ENCODE data around the gene BNC2.

BNC2 gene

DNA sequence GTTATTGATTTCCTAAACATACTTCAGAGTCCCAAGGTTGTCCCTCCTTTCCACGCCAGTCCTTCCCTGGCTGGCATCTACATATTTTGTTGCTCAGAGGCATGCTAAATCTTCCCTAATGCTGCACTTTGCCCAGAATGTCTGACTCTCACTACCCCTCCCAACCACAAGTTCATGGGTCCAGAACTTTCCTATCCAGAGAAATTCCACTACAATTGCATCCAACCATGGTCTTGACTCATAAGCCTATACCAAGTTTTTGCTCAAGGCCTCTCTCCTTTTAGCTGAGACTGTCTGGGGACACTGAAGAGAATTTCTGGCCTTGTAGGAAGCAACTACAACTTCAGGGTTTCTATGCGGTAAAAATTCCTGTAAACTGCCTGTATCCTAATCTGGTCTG is 206.3 kb downstream of the BNC2 start:
- DNase-seq, result no peak

- no peak for DNase-seq
Measured at GRCh38 chr9:16661816-16662215, 208.7 kb downstream of the BNC2 start.

- no peak for DNase-seq
Measured at GRCh38 chr9:16659096-16659495, 211.4 kb downstream of the BNC2 start.

DNA sequence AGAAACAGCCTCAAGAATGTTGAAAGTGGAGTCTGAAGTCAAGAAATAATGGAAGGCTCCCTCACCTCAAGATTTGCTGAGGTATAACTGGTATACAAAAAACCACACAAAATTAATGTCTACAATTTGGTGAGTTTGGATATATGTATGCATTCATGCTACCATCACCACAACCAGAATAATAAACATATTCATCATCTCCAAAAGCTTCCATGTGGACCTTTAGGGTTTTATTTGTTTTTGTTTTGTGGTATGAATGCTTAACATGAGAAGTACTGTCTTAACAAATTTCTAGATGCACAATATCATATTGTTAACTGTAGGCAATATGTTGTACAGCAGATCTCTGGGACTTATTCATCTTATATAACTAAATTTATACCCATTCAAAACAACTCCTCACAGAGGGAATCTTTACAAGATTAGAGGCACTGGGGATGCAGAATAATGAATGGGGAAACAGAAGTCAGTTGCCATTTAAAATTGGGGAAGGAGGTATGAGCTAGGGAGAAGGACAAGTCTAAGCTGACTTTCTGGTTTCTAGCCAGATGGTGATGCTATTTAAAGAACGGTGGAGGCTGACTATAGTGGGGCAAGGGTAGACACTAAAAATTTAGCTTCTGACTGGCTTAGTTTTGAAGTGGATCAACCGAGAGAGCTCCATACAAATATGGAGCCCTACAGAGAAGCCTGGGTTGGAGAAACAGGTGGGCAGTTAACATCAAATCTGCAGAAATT is 213.9 kb downstream of the BNC2 start:
- no peak for DNase-seq

DNA sequence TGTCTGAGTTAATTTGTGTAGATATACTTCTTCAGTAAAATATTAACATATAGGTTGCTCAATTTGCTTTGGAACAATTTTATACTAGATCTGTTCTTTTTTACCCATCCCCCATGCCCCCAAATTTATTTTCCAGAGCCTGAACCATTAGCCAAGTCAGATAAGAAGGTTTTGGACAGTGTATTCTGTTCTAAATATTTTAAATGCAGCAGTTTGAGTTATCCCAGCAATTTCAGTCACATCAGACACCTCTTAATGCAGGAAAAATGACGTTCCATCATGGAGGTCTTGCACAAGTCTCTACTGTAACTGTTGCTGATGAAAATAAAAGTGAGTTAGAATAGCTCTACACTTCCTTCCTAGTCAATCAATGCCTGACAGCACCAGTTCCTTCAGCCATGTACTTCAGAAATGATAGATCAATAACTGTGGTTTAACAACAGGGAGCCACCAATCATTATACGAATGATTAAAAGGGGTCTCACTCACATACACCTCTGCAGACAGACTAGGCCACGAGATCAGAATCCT is 215.8 kb downstream of the BNC2 start:
- DNase-seq, result no peak

DNA sequence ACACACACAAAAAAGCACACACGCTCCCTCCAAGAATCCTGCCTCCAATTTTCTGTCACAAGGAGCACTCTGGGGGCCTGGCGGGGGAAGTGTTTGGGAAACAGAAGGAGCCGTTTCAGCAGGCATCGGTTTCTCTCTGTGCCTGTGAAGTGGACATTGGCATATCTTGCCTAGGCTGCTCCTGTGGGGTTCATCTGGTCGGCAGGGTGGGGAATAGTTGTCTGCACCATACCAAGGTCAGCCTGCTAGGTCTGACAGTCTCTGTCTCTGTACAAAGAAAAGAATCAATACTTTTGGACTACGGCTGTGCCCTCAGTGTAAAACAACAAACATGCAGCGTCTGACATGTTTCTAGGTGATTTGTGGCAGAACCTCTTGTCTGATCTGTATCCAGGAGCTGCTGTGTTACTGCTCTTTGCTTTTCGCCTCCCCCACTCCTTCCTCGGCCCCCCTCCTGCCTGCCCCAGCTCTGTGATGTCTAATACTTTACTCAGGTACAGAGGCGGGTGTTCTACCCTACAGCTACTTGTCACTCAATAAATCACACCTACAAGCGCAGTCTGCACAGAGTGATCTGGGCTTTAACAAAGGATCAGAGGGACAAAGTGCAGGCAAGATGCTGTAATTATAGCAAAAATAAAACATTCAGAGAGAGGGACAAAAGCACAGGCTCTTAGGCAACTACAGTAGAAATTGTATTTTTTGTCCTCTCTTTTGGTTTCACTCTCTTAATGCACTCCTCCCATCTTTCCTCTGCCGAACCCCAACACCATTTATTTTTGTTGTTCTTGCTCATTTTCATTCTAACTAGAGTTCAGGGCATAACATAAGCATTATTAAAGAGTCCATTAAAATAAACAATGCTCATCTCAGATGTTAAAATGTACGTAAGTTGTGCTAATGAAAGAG is 216.7 kb downstream of the BNC2 start:
- DNase-seq, result no peak

DNA sequence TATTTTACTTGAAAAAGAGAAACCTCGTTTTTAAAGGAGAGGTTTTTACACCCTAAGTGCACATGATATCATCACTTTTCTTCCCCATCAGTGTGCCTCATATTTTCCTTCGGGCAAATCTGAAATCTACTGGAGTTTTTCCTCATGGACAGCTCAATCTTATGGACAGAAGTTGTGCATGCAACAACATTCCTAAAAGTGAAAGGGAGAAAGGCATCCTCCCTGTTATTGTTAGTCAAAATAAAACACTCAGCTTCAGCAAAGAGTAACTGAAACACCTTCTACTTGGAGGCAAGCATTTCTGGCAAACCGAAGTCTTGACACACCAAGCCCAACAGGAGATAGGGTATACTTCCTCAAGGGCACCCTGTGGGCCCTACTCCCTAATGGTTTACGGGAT is 217.9 kb downstream of the BNC2 start:
- DNase-seq, result no peak

GRCh38 chr9:16651446-16651964 is 219.0 kb downstream of the BNC2 start:
- DNase-seq, result no peak

- no peak for DNase-seq
Measured at GRCh38 chr9:16645970-16646369, 224.5 kb downstream of the BNC2 start.

- DNase-seq, result no peak
Measured at GRCh38 chr9:16642421-16643109, 227.9 kb downstream of the BNC2 start.

DNA sequence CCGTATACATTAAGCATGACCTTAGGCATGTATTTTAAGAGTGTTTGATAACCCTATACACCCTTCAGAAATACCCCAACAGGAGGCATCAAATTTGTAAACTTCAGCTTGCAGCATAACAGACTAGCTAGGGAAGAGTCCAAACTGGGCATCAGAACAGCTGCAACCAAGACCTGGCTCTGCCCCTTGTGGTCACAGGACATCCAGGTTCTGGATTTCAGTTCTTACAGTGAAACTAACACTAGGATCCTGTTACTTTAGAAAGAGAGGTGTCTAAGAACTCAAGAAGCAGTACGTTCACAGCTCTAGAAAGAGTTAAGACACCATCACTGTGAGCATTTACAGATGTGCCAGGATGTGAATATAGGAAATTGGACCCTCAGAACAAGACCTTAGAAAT is 229.8 kb downstream of the BNC2 start:
- no peak for DNase-seq

GRCh38 chr9:16639644-16640043 is 230.8 kb downstream of the BNC2 start:
- no peak for DNase-seq

DNA sequence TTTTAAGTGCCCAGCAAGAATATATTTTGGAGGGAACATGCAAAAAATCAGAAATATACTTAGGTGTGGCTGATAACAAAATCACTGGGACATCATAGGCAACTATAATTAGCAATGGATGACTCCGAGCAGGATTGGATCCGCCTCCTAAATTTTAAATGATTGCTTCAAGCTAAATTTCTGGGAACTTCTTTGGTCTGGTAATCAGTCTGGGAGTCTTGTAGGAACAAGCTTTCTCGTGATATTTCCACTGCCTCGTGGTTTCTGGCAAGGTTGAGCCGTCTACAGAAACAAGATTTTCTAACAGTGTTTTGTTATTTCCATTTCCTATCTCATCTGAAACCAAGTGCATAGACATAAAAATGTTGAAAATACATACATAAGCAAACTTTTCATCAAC is 232.6 kb downstream of the BNC2 start:
- no peak for DNase-seq

- DNase-seq, result no peak
Measured at GRCh38 chr9:16637218-16637617, 233.3 kb downstream of the BNC2 start.

GRCh38 chr9:16633794-16634193 is 236.7 kb downstream of the BNC2 start:
- DNase-seq, result no peak

GRCh38 chr9:16628413-16628812 is 242.1 kb downstream of the BNC2 start:
- DNase-seq, result no peak

- no peak for DNase-seq
Measured at GRCh38 chr9:16627967-16628366, 242.5 kb downstream of the BNC2 start.

GRCh38 chr9:16627521-16627920 is 242.9 kb downstream of the BNC2 start:
- DNase-seq, result no peak

DNA sequence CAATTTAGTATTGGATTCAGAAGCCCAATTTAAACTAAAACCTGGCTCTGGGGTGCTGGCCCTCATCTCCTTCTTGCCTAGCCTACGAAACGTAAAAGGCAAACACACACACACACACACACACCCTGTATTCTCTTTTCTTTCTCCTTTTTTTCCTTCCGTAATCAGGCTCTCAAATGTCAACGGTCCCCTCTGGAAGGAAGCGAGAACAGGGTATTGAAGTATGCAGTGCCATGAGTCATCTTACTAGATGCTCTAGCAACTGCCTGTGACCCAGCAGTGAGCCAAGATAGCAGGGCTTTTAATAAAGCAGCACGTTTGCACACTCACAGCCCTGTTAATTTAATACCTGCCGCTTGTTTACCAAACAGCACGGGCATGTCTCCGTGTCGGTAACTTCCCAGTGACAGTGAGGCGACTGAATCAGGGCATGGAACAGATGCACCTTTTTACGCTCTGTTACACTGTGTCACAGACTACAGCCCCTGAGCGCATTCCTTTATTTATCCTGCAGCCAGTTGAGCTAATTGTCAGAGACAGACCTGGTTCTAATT is 243.8 kb downstream of the BNC2 start:
- DNase-seq, result no peak

GRCh38 chr9:16625811-16626210 is 244.7 kb downstream of the BNC2 start:
- no peak for DNase-seq

DNA sequence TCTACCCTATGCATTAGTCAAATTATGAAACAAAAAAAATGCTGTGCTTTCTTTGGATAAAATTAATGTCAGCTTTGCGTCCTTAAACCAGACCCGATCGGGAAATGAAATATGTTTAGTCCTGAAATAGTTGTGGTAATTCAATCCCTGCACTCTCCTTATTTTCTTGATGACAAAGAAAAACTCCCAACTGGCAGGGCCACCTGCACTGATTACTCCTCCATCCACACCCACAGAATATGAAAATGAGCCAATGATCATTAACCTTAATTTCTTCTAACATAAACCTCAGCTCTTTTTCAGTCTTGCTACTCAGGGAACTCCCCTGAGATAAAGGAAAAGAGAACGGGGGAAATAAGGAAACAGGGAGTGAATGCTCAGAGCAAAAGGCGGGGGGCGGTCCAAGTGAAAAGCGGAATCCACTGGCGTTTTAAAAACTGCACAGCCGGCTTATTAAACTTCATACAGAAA is 245.3 kb downstream of the BNC2 start:
- DNase-seq, result no peak

GRCh38 chr9:16624744-16625117 is 245.7 kb downstream of the BNC2 start:
- DNase-seq, result no peak

Data from DMS79 treated with DMSO at 0.1 percent for 48 hours (cell line).